Mesenchymal stem cell (in vitro differentiated cells and primary cell): ENCODE data around the gene CRKL.

ENCODE experiments used
- DNase-seq: peaks from one replicate; pipeline ENCODE4 v3.0.0-alpha.2; 2013
- H2AFZ ChIP-seq: one replicate; pipeline ENCODE4 v1.6.1; 2013; ENCODE audit warnings: low read depth, mild to moderate bottlenecking, control low read depth, inconsistent platforms, low read length, moderate library complexity
- H2AK5ac ChIP-seq: 2 replicates; pipeline ENCODE4 v1.6.1; 2013; ENCODE audit warnings: low read length, moderate library complexity, mild to moderate bottlenecking, inconsistent platforms; ENCODE audit not compliant: severe bottlenecking
- H2BK120ac ChIP-seq: one replicate; pipeline ENCODE4 v1.6.1; 2013; ENCODE audit warnings: low read depth, mild to moderate bottlenecking, inconsistent platforms, low read length, moderate library complexity
- H2BK12ac ChIP-seq, 2 experiments: one replicate each; pipeline ENCODE4 v1.6.1; 2013; ENCODE audit warnings: inconsistent platforms in 2 of 2, low read length in 2 of 2, mild to moderate bottlenecking in 2 of 2, moderate library complexity in 2 of 2, control low read depth in 1 of 2
- H2BK15ac ChIP-seq: one replicate; pipeline ENCODE4 v1.6.1; 2013; ENCODE audit warnings: mild to moderate bottlenecking, low read depth, inconsistent platforms; ENCODE audit not compliant: poor library complexity, severe bottlenecking
- H2BK5ac ChIP-seq: 2 replicates; pipeline ENCODE4 v1.6.1; 2013; ENCODE audit warnings: low read depth, mild to moderate bottlenecking, low read length, control low read depth, inconsistent platforms; ENCODE audit not compliant: poor library complexity, severe bottlenecking
- H3K14ac ChIP-seq, 2 experiments: one replicate each; pipeline ENCODE4 v1.6.1; 2013; ENCODE audit warnings: inconsistent platforms in 2 of 2, low read length in 2 of 2, control low read depth in 1 of 2, mild to moderate bottlenecking in 1 of 2, moderate library complexity in 1 of 2
- H3K18ac ChIP-seq, 2 experiments: one replicate each; pipeline ENCODE4 v1.6.1; 2013; ENCODE audit warnings: inconsistent platforms in 2 of 2, low read length in 2 of 2, control low read depth in 1 of 2, low read depth in 1 of 2, mild to moderate bottlenecking in 1 of 2
- H3K23ac ChIP-seq, 2 experiments: one replicate each; pipeline ENCODE4 v1.6.1; 2013; ENCODE audit warnings: inconsistent platforms in 2 of 2, low read length in 2 of 2, mild to moderate bottlenecking in 2 of 2, moderate library complexity in 2 of 2, control low read depth in 1 of 2
- H3K27ac ChIP-seq: 2 replicates; pipeline ENCODE4 v1.5.1; 2013; ENCODE audit warnings: mild to moderate bottlenecking, moderate library complexity, low read length, control low read depth, inconsistent platforms; ENCODE audit not compliant: poor library complexity, severe bottlenecking
- H3K27me3 ChIP-seq, 2 experiments: 2 replicates each; pipeline versions ENCODE4 v1.6.1 to v1.7.0; 2013; ENCODE audit warnings: low read length in 2 of 2, mild to moderate bottlenecking in 2 of 2, moderate library complexity in 2 of 2, control low read depth in 1 of 2, inconsistent platforms in 1 of 2; ENCODE audit not compliant: control insufficient read depth in 1 of 2, insufficient read depth in 1 of 2
- H3K36me3 ChIP-seq, 2 experiments: 2 replicates each; pipeline versions ENCODE4 v1.6.1 to v1.7.0; 2013; ENCODE audit warnings: low read length in 2 of 2, control low read depth in 1 of 2, inconsistent platforms in 1 of 2, low read depth in 1 of 2, mild to moderate bottlenecking in 1 of 2; ENCODE audit not compliant: insufficient read depth in 2 of 2, control insufficient read depth in 1 of 2
- H3K4ac ChIP-seq, 2 experiments: one replicate each; pipeline ENCODE4 v1.6.1; 2013; ENCODE audit warnings: inconsistent platforms in 2 of 2, low read length in 2 of 2, mild to moderate bottlenecking in 2 of 2, moderate library complexity in 2 of 2, control low read depth in 1 of 2, low read depth in 1 of 2
- H3K4me1 ChIP-seq: 2 replicates; pipeline ENCODE4 v1.6.1; 2013; ENCODE audit warnings: low read depth, low read length, control low read depth; ENCODE audit not compliant: control insufficient read depth, insufficient read depth
- H3K4me2 ChIP-seq: 2 replicates; pipeline ENCODE4 v1.6.1; 2013; ENCODE audit warnings: low read length, mild to moderate bottlenecking, inconsistent platforms; ENCODE audit not compliant: poor library complexity, severe bottlenecking
- H3K4me3 ChIP-seq, 2 experiments: 2 replicates each; pipeline versions ENCODE4 v1.5.1 to v1.7.0; 2013; ENCODE audit warnings: low read length in 2 of 2, mild to moderate bottlenecking in 2 of 2, control low read depth in 1 of 2, low read depth in 1 of 2; ENCODE audit not compliant: insufficient read depth in 1 of 2
- H3K79me1 ChIP-seq: replicated peaks from 2 replicates; pipeline ENCODE4 v1.6.1; 2013; ENCODE audit warnings: mild to moderate bottlenecking, control low read depth, low read length, inconsistent platforms; ENCODE audit not compliant: poor library complexity, severe bottlenecking
- H3K9ac ChIP-seq: 2 replicates; pipeline ENCODE4 v1.7.0; 2013; ENCODE audit warnings: mild to moderate bottlenecking, low read length, moderate library complexity
- H3K9me3 ChIP-seq: 2 replicates; pipeline ENCODE4 v1.7.0; 2013; ENCODE audit warnings: mild to moderate bottlenecking, low read length; ENCODE audit not compliant: control insufficient read depth
- H4K8ac ChIP-seq: one replicate; pipeline ENCODE4 v1.6.1; 2013; ENCODE audit warnings: inconsistent platforms, mild to moderate bottlenecking, low read length, moderate library complexity
- H4K91ac ChIP-seq: one replicate; pipeline ENCODE4 v1.6.1; 2013; ENCODE audit warnings: mild to moderate bottlenecking, low read length, inconsistent platforms
- WGBS: methylation state at CpG from one replicate; pipeline ENCODE4 v1.1.7; 2013; ENCODE audit warnings: mixed read lengths; 5-methylcytosine and 5-hydroxymethylcytosine counted together

CRKL gene

GRCh38 chr22:21000987-21001600 is 83.9 kb downstream of the CRKL start:
- Histone ChIP-seq H3K4me1 (peaks cover 34% of the 10 kb centered on the region), H2AFZ (peak overlapping the region; percentile 87), H2BK15ac (peak overlapping the region; percentile 58), H3K4me2 (peak overlapping the region; percentile 92), H3K9ac (peak overlapping the region; percentile 99), H3K27ac (peak overlapping the region; percentile 97), H3K79me1 (peaks cover 36% of the 10 kb centered on the region), H3K23ac (peak overlapping the region; percentile 9 to 69), H3K18ac (peak overlapping the region; percentile 66 to 94), H3K4me3 (peak overlapping the region; percentile 70 to 90), H2BK120ac (no peak overlapping the region), H3K36me3 (peaks cover 46 to 48% of the 10 kb centered on the region in 2 experiments), H3K14ac (peak overlapping the region in 1 of 2 experiments; percentile 68), H2BK12ac (peak overlapping the region; percentile 21 to 46), H4K8ac (peak overlapping the region; percentile 98), H2AK5ac (peak overlapping the region; percentile 54), H4K91ac (peak overlapping the region; percentile 94), H3K27me3 (no peaks in the 10 kb centered on the region), H3K9me3 (no peaks in the 10 kb centered on the region), H3K4ac (peak overlapping the region; percentile 55 to 91), H2BK5ac (no peak overlapping the region)
- peak; percentile 5 for DNase-seq
- 19% methylated on average over 26 of the region's 26 CpGs for WGBS

- peaks cover 40 to 42% of the 10 kb centered on the region in 2 experiments for H3K36me3 ChIP-seq
- peak within 1 kb of the TSS; percentile 54 for H2AK5ac ChIP-seq
- H2BK15ac ChIP-seq: peak within 1 kb of the TSS; percentile 100
- H3K18ac ChIP-seq: peak within 1 kb of the TSS; percentile 95 to 99
- H3K9ac ChIP-seq: peak within 1 kb of the TSS; percentile 99
- H3K27me3 ChIP-seq: no peaks in the 10 kb centered on the region
- peak; percentile 98 for DNase-seq
- under 1% methylated on average over 72 of the region's 83 CpGs for WGBS
- peak within 1 kb of the TSS in 1 of 2 experiments; percentile 94 for H3K14ac ChIP-seq
- peaks cover 36% of the 10 kb centered on the region for H3K79me1 ChIP-seq
- H2BK5ac ChIP-seq: peak within 1 kb of the TSS; percentile 94
- H4K8ac ChIP-seq: peak within 1 kb of the TSS; percentile 98
- H2AFZ ChIP-seq: peak within 1 kb of the TSS; percentile 87
- H3K9me3 ChIP-seq: no peaks in the 10 kb centered on the region
- H3K4me3 ChIP-seq: peak within 1 kb of the TSS; percentile 70 to 90
- H3K23ac ChIP-seq: peak within 1 kb of the TSS; percentile 41 to 69
- peak within 1 kb of the TSS; percentile 94 for H4K91ac ChIP-seq
- peak within 1 kb of the TSS; percentile 97 for H3K27ac ChIP-seq
- peak within 1 kb of the TSS; percentile 81 for H2BK120ac ChIP-seq
- peak within 1 kb of the TSS; percentile 46 to 93 for H2BK12ac ChIP-seq
- peak within 1 kb of the TSS; percentile 62 to 91 for H3K4ac ChIP-seq
- H3K4me1 ChIP-seq: peaks cover 34% of the 10 kb centered on the region
- peak within 1 kb of the TSS; percentile 92 for H3K4me2 ChIP-seq
These were observed 84.6 kb downstream of the CRKL start, which contains the start of gene THAP7 for GRCh38 chr22:21001601-21002325. Gene THAP7 (minus strand): TSS chr22:21002118. CDS start chr22:21001911, 207 bp downstream.
